Fibroblast of lung (primary cell): ENCODE data around the gene RALBP1.

Experiments
- EZH2 ChIP-seq: IDR thresholded peaks from 2 replicates; pipeline ENCODE4 v1.5.1; 2012; ENCODE audit warnings: low read length, control low read depth, mild to moderate bottlenecking; ENCODE audit errors: missing control alignments
- TF ChIP-seq, protein P1 (sequence below), 2 donors: IDR thresholded peaks in 1 of 2; conservative IDR thresholded peaks in 1 of 2; 1 replicate in 1 of 2; 2 replicates in 1 of 2; pipeline ENCODE4 v1.5.1; 2011 to 2012; ENCODE audit warnings: low read length in 2 of 2, control low read depth in 1 of 2, inconsistent platforms in 1 of 2, low read depth in 1 of 2, mild to moderate bottlenecking in 1 of 2

DNA sequence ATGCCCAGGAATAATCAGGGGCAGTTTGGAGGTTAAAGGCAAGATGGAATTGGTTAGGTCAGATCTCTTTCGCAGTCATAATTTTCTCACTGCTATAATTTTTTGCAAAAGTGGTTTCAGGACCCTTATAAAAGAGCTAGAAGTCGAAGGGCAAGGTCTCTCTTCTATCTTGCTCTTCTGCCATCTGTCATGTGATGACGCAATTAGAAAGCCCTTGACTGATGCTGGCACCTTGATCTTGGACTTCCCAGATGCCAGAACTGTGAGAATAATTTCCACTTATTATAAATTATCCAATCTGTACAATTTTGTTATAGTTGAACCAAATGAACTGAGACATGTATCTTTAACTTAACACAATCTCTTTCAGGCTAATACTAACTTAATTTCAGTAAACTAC, 6.3 kb upstream of the RALBP1 start:
- TF ChIP-seq, protein P1, sequence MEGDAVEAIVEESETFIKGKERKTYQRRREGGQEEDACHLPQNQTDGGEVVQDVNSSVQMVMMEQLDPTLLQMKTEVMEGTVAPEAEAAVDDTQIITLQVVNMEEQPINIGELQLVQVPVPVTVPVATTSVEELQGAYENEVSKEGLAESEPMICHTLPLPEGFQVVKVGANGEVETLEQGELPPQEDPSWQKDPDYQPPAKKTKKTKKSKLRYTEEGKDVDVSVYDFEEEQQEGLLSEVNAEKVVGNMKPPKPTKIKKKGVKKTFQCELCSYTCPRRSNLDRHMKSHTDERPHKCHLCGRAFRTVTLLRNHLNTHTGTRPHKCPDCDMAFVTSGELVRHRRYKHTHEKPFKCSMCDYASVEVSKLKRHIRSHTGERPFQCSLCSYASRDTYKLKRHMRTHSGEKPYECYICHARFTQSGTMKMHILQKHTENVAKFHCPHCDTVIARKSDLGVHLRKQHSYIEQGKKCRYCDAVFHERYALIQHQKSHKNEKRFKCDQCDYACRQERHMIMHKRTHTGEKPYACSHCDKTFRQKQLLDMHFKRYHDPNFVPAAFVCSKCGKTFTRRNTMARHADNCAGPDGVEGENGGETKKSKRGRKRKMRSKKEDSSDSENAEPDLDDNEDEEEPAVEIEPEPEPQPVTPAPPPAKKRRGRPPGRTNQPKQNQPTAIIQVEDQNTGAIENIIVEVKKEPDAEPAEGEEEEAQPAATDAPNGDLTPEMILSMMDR (conservative IDR thresholded peaks at IDR 0.05 in 1 of 2, IDR thresholded peaks at IDR 0.05 in 1 of 2; ENCODE audit: low read depth in 1 of 2, low read length in 2 of 2): no peak
- TF ChIP-seq EZH2: no peak
